CD14-positive monocyte (primary cell): Measurements from ENCODE around the gene AHI1. TPM values are rescaled to one million over a fixed set of nuclear protein-coding genes. Genes with fewer than 3 reads are reported as not detected.

Source experiments
- DNase-seq, 3 donors: peaks; one replicate each; pipeline ENCODE4 v3.0.0-alpha.2; 2011 to 2022
- H2AFZ ChIP-seq: 2 replicates; pipeline ENCODE4 v1.6.0; 2012; ENCODE audit warnings: mild to moderate bottlenecking, low read depth, low read length, inconsistent platforms; ENCODE audit not compliant: insufficient read depth, poor library complexity, severe bottlenecking
- H3K27ac ChIP-seq, 2 donors: 1 replicate in 1 of 2; 2 replicates in 1 of 2; pipeline ENCODE4 v1.5.1; 2012 to 2013; ENCODE audit warnings: low read length in 2 of 2, control low read depth in 1 of 2, inconsistent platforms in 1 of 2, low read depth in 1 of 2, mild to moderate bottlenecking in 1 of 2
- H3K27me3 ChIP-seq, 2 donors: one replicate each; pipeline versions ENCODE4 v1.6.0 to v1.6.1; 2011 to 2013; ENCODE audit warnings: low read length in 2 of 2; ENCODE audit not compliant: control insufficient read depth in 2 of 2, insufficient read depth in 2 of 2
- H3K36me3 ChIP-seq, 2 donors: replicated peaks in 1 of 2; 1 replicate in 1 of 2; 2 replicates in 1 of 2; pipeline versions ENCODE4 v1.5.1 to v1.6.1; 2012 to 2013; ENCODE audit warnings: low read length in 2 of 2, control low read depth in 1 of 2, inconsistent platforms in 1 of 2, mild to moderate bottlenecking in 1 of 2; ENCODE audit not compliant: insufficient read depth in 2 of 2, control insufficient read depth in 1 of 2
- H3K4me1 ChIP-seq, 2 donors: 1 replicate in 1 of 2; 2 replicates in 1 of 2; pipeline versions ENCODE4 v1.5.1 to v1.6.1; 2012 to 2013; ENCODE audit warnings: low read length in 2 of 2, control low read depth in 1 of 2, inconsistent platforms in 1 of 2, mild to moderate bottlenecking in 1 of 2, moderate library complexity in 1 of 2; ENCODE audit not compliant: insufficient read depth in 2 of 2, control insufficient read depth in 1 of 2
- H3K4me2 ChIP-seq: replicated peaks from 2 replicates; pipeline ENCODE3; 2012; ENCODE audit warnings: low read length, moderate library complexity, mild to moderate bottlenecking; ENCODE audit not compliant: poor library complexity, severe bottlenecking; ENCODE audit errors: extremely low read depth
- H3K4me3 ChIP-seq, 3 experiments: fragments of 200-600 bp in 1 of 3; sonication (generic) in 1 of 3; replicated peaks in 1 of 3; 1 replicate in 2 of 3; 2 replicates in 1 of 3; pipeline ENCODE4 v1.5.1; 2011 to 2013; ENCODE audit warnings: low read length in 3 of 3, mild to moderate bottlenecking in 3 of 3, control low read depth in 2 of 3, low read depth in 2 of 3, inconsistent platforms in 1 of 3, moderate library complexity in 1 of 3
- H3K79me2 ChIP-seq: 2 replicates; pipeline ENCODE4 v1.6.0; 2012; ENCODE audit warnings: mild to moderate bottlenecking, control low read depth, inconsistent platforms, low read length, moderate library complexity; ENCODE audit not compliant: insufficient read depth
- H3K9ac ChIP-seq: 2 replicates; pipeline ENCODE4 v1.6.0; 2017; ENCODE audit warnings: low read length, mild to moderate bottlenecking; ENCODE audit not compliant: insufficient read depth, poor library complexity, severe bottlenecking
- H3K9me3 ChIP-seq, 2 donors: replicated peaks in 1 of 2; 1 replicate in 1 of 2; 2 replicates in 1 of 2; pipeline versions ENCODE4 v1.5.1 to v1.6.1; 2012 to 2013; ENCODE audit warnings: low read length in 2 of 2, control low read depth in 1 of 2; ENCODE audit not compliant: control insufficient read depth in 1 of 2, insufficient read depth in 1 of 2
- H4K20me1 ChIP-seq: 2 replicates; pipeline ENCODE4 v1.6.0; 2012; ENCODE audit warnings: mild to moderate bottlenecking, low read length, control low read depth, moderate library complexity; ENCODE audit not compliant: insufficient read depth
- H3K27ac Mint-ChIP-seq, 7 donors: one replicate each; pipeline ENCODE4 v1.8.0; 2020; ENCODE audit warnings: mild to moderate bottlenecking in 7 of 7, mixed read lengths in 7 of 7, moderate library complexity in 6 of 7, inconsistent platforms in 2 of 7
- H3K27me3 Mint-ChIP-seq, 3 donors: one replicate each; pipeline ENCODE4 v1.8.0; 2021 to 2022; ENCODE audit warnings: low read depth in 3 of 3, mild to moderate bottlenecking in 3 of 3, mixed read lengths in 3 of 3, moderate library complexity in 3 of 3, inconsistent platforms in 1 of 3
- H3K36me3 Mint-ChIP-seq, 2 donors: one replicate each; pipeline ENCODE4 v1.8.0; 2020; ENCODE audit warnings: mixed read lengths in 2 of 2, inconsistent platforms in 1 of 2, mild to moderate bottlenecking in 1 of 2
- H3K4me1 Mint-ChIP-seq: one replicate; pipeline ENCODE4 v1.8.0; 2020; ENCODE audit warnings: mild to moderate bottlenecking, mixed read lengths
- H3K4me3 Mint-ChIP-seq, 2 donors: one replicate each; pipeline ENCODE4 v1.8.0; 2020; ENCODE audit warnings: mild to moderate bottlenecking in 2 of 2, mixed read lengths in 2 of 2, moderate library complexity in 1 of 2
- H3K9me3 Mint-ChIP-seq, 7 donors: one replicate each; pipeline ENCODE4 v1.8.0; 2020 to 2022; ENCODE audit warnings: mixed read lengths in 7 of 7, mild to moderate bottlenecking in 6 of 7, moderate library complexity in 6 of 7, inconsistent platforms in 2 of 7
- WGBS: methylation state at CpG from one replicate; pipeline ENCODE4 v1.1.5; 2013; ENCODE audit warnings: missing lambda C conversion rate; ENCODE audit not compliant: insufficient coverage; 5-methylcytosine and 5-hydroxymethylcytosine counted together
- intact Hi-C, 2 donors: fragments of 100-400 bp; cut with micrococcal nuclease; formaldehyde crosslinking; loops; one replicate each; pipeline versions ENCODE4 v1.15.0 to v1.15.1; 2023
- polyA plus RNA-seq, 3 donors: library from polyadenylated mRNA; depleted of rRNA in 1 of 3; unstranded in 2 of 3; stranded (reverse) in 1 of 3; fragments of 300-500 nt in 2 of 3; fragments of >200 nt in 1 of 3; fragmentation: Illumina TruSeq in 2 of 3; gene quantifications; 1 replicate in 2 of 3; 2 replicates in 1 of 3; pipeline ENCODE4 v1.2.3, GENCODE V29; 2012 to 2021
- TF ChIP-seq, protein P1 (sequence below): fragments of 200-600 bp; IDR thresholded peaks from one replicate; pipeline ENCODE4 v1.8.0; 2022; ENCODE audit warnings: antibody characterized with exemption, mild to moderate bottlenecking

The AHI1 gene
- polyA plus RNA-seq, 3 donors, result 0.91 to 2.8 (median 1.4) TPM

DNA sequence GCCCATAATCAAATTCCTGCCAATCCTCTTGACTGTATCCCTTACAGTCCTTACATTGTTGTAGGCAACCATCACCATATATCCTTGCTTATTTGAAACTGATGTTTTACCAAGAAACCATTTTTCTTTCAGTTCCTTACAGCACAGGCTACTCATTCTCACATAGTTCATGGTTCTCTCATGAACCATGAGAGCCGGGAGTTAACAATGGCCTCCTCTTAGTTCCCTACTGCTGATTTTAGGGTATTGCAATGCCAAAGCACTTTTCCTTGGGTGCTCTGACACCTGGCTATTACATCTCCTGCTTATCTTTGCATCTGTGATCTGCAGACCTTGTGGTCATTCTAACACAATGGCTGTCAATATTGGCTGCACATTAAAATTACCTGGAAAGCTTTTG, 183.0 kb downstream of the AHI1 start:
- Mint-ChIP-seq H3K36me3 (no peaks in the 10 kb centered on the region), H3K4me3 (no peak overlapping the region), H3K27me3 (peaks cover 0 to 2% (median 1%) of the 10 kb centered on the region in 3 donors), H3K4me1 (peaks cover 20% of the 10 kb centered on the region), H3K9me3 (no peaks in the 10 kb centered on the region), H3K27ac (no peak overlapping the region)
- H3K27ac ChIP-seq, result no peak overlapping the region
- no peak for DNase-seq
- H3K36me3 ChIP-seq, result no peaks in the 10 kb centered on the region
- no peaks in the 10 kb centered on the region for H3K79me2 ChIP-seq
- WGBS, result 60% methylated on average over 1 of the region's 1 CpG
- H3K9me3 ChIP-seq, result no peaks in the 10 kb centered on the region
- no peak overlapping the region for H3K9ac ChIP-seq
- H2AFZ ChIP-seq, result no peak overlapping the region
- no peak overlapping the region for H3K4me3 ChIP-seq
- H3K27me3 ChIP-seq, result no peaks in the 10 kb centered on the region
- TF ChIP-seq, protein P1, sequence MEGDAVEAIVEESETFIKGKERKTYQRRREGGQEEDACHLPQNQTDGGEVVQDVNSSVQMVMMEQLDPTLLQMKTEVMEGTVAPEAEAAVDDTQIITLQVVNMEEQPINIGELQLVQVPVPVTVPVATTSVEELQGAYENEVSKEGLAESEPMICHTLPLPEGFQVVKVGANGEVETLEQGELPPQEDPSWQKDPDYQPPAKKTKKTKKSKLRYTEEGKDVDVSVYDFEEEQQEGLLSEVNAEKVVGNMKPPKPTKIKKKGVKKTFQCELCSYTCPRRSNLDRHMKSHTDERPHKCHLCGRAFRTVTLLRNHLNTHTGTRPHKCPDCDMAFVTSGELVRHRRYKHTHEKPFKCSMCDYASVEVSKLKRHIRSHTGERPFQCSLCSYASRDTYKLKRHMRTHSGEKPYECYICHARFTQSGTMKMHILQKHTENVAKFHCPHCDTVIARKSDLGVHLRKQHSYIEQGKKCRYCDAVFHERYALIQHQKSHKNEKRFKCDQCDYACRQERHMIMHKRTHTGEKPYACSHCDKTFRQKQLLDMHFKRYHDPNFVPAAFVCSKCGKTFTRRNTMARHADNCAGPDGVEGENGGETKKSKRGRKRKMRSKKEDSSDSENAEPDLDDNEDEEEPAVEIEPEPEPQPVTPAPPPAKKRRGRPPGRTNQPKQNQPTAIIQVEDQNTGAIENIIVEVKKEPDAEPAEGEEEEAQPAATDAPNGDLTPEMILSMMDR, result no peak
- peaks cover 2 to 17% of the 10 kb centered on the region in 2 donors for H3K4me1 ChIP-seq
- H3K4me2 ChIP-seq, result no peak overlapping the region
- no peaks in the 10 kb centered on the region for H4K20me1 ChIP-seq
- intact Hi-C loops, result no loop called here

DNA sequence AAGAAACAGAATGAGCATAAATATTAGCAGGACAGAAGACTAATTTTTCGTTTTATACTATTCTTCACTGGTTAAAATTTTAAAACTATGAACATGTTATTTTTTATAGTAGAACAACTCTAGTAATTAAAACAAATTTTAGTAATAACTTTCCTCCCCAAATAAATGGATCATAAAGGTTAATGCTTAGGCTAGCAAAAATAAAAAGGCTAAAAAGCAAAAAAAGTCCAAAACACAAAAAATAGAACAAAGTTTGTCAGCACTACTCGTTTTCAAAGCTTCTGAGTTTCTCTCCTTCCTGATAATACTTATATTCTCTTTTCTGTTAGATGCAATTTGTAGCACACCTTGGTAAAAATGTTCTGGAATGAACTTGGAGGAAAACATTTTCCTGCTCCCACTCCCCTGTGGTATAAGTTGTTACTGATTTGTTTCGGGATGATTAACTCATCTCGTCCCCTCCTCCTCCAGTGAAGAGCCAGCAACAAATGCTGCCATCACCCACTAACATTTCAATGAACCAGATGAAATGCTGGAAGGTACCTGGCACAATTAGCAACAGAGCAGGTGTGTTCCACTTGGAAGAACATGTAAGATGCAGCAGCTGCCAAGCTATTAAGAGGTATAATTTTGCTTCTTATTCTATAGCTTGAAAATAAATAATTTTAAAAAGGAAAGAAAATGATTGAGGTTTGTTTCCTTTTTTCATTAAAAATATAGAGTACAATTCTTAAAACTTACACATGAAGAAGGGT, 185.9 kb downstream of the AHI1 start:
- Mint-ChIP-seq H3K27ac (no peak overlapping the region), H3K4me1 (peaks cover 26% of the 10 kb centered on the region), H3K36me3 (no peaks in the 10 kb centered on the region), H3K9me3 (no peaks in the 10 kb centered on the region), H3K4me3 (no peak overlapping the region), H3K27me3 (peaks cover 0 to 2% (median 1%) of the 10 kb centered on the region in 3 donors)
- Histone ChIP-seq H4K20me1 (no peaks in the 10 kb centered on the region), H3K4me1 (peaks cover 6 to 22% of the 10 kb centered on the region in 2 donors), H3K36me3 (no peaks in the 10 kb centered on the region), H3K27ac (no peak overlapping the region), H3K9ac (no peak overlapping the region), H3K27me3 (no peaks in the 10 kb centered on the region), H2AFZ (no peak overlapping the region), H3K4me2 (no peak overlapping the region), H3K4me3 (no peak overlapping the region), H3K79me2 (no peaks in the 10 kb centered on the region), H3K9me3 (no peaks in the 10 kb centered on the region)
- TF ChIP-seq, protein P1, result no peak
- WGBS, result no CpG with 5 or more reads among the region's 4 CpGs
- intact Hi-C loops, result no loop called here
- no peak for DNase-seq
